Measurements from ENCODE around the gene CDK16.
"Not testable (repeated sequence)": the region's sequence is repeated elsewhere in the genome, so short reads cannot be mapped to it uniquely, and the experiment has no call there.

The CDK16 gene

DNA sequence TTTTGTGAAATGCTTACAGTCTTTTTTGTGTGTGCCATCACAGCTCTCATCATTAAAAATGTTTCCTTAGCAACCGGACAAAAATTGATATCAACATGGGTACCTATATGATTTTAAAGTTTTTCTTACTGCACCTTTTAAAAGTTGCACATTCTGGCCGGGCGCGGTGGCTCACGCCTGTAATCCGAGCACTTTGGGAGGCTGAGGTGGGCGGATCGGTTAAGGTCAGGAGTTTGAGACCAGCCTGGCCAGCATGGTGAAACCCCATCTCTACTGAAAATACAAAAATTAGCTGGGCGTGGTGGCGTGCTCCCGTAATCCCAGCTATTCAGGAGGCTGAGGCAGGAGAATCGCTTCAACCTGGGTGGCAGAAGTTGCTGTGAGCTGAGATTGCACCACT is 39.1 kb downstream of the CDK16 start:
- DNase-seq: not testable (repeated sequence)

DNA sequence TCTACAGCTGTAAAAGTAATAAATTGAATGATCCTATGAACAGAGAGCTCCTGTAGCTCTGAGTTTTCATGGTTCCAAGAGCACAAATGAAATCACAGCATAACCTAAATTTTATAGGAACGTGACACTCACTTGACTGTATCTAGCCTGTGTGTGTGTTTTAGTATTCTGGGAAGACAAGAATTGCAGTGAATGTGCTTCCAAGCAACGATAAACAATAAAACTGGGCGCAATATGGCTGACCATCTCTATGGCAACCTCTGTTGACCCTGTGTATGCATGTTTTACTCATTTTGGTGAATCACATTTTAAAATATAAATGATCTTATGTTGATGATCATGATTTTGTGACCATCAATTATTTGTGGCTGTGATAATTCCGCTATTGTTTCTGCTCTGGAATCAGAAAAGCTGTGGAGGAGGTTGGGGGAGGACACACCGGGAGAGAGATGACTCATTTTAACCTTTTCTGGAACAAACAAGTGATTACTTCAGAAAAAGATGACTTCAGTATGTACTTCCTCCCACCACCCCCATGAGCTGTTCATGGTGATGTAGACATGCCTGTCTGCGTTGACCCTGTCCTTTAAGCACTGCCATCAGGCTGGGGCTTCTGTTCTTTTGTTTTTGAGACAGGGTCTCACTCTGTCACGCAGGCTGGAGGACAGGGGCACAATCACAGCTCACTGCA is 46.1 kb downstream of the CDK16 start:
- no peak for DNase-seq

DNA sequence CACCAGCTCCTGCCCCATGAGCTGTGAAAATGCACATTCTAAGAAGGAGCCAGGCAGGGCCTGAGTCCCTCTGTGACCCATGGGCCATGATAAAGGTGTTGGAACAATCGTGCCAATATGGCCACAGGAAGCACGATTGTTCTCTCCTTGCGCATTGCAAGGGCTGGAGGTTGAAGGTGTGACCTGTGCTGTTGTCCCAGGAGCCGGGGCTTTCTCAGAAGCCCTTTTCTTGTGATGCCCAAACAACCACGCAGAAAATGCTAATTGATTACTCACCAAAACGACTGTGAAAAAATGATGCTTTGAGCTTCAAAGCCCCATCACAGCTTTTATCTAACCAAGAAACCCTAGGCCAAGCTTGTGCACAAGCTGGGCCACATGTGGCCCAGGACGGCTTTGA is 48.2 kb downstream of the CDK16 start:
- no peak for DNase-seq

DNA sequence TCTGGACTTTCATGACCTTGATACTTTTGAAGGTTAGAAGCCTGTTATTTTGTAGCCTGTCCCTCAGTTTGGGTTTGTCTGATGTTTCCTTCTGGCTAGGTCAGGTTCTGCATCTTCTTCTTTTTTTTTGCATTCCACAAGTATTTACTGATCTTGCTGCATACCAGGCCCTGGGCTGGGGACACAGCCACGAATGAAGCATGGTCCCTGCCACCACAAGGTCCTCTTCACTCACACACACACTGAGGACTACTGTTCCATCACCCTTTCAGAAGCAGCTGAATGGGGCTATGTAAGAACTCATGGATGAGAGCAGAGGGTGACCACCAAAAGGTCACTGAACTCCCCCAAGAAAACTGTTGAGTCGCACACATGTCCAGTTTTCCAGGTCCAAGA is 53.5 kb downstream of the CDK16 start:
- DNase-seq: no peak

DNA sequence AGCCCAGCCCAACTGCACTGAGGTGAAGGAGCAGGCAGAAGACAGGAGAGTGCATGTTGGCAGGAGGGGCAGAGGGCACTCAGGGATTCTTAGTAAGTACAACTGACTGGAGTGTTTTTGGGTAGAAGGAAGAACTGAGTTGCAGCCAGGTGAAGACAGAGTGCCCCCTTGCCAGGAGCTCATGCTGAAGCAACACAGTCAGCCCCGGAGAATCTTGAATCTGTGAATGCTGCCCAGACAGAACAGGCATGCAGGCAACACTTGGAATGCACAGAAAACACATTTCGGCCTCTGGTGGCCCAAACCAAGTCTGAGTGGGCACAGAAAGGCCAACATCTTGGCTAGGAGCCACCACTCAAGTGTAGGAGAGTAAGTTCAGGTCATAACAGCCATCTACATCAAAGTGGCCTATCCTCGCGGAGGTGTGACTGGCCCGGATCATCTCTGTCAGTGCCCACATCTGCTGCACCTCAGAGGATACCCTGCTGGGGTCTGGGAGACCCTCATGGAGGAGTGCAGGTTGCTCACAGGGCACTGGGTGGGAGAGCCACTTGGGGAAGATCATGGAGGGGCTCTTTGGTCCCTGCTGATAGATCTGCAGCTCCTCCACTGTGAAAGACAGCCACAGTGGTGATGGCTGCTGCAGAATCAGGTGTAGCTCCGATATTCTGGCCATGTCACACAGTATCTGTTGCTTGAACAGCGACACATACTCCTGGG is 54.7 kb downstream of the CDK16 start:
- DNase-seq: no peak

DNA sequence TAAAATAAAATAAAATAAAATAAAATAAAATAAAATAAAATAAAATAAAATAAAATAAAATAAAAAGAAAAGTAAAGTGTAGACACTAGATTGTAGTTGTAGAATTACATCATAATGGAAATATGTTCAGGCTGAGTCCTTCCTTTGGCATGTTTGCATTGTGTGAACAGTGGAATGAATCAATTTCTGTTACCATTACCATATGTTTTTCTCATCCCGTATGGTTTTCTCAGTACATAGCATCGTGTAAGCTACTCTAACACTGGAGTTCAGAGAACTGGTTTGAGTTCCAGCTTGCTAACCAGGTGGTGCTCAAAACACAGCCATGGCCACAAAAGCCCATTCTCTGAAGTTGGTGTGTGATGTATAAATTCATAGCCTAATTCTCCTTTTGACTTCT is 60.2 kb downstream of the CDK16 start:
- DNase-seq: no peak
